ENCODE data around the gene WDR18.

DNA sequence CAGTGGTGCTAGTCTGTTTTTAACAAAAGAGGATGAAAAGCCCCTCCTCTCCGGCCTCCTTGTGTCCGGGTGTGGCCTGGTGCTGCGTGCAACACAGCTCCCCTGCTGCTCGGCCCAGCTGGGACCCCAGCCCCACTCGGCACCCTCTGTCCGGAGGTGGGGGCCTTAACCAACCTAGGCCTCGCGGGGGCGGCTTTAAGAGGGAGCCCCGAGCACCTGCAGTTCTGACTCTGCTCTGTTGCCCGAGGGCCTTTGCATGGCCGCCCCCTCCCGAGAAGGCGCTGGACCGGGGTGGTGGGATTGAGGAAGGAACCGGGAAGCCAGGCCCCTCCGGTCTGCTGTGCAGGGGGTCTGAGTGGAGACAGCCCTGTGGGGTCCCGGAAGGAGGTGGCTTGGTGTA is 10.4 kb downstream of the WDR18 start:
- TF ChIP-seq POLR2A (IDR thresholded peaks at IDR 0.05; ENCODE audit: low read length) (no peak), GATA1 (IDR thresholded peaks at IDR 0.05; ENCODE audit: low read depth, low read length) (no peak)
